Chondrocyte (in vitro differentiated cells): Measurements from ENCODE around the gene FMNL2. TPM values are rescaled to one million over a fixed set of nuclear protein-coding genes. Genes with fewer than 3 reads are reported as not detected.

Experiments used
- DNase-seq: peaks from one replicate; pipeline ENCODE4 v3.0.0; 2021; ENCODE audit warnings: mixed read lengths, low spot score
- H3K27ac Mint-ChIP-seq: one replicate; pipeline ENCODE4 v1.8.0; 2021; ENCODE audit warnings: mild to moderate bottlenecking, moderate library complexity, mixed read lengths; ENCODE audit not compliant: unreplicated experiment
- H3K27me3 Mint-ChIP-seq: 2 replicates; pipeline ENCODE4 v1.8.0; 2021; ENCODE audit warnings: low read depth, mixed read lengths
- H3K36me3 Mint-ChIP-seq: 2 replicates; pipeline ENCODE4 v1.8.0; 2021; ENCODE audit warnings: low read depth, mixed read lengths
- H3K4me1 Mint-ChIP-seq: 2 replicates; pipeline ENCODE4 v1.8.0; 2021; ENCODE audit warnings: low read depth, mild to moderate bottlenecking, mixed read lengths
- H3K4me3 Mint-ChIP-seq: one replicate; pipeline ENCODE4 v1.8.0; 2021; ENCODE audit warnings: mild to moderate bottlenecking, moderate library complexity, mixed read lengths; ENCODE audit not compliant: unreplicated experiment
- H3K9me3 Mint-ChIP-seq: 2 replicates; pipeline ENCODE4 v1.8.0; 2021; ENCODE audit warnings: low read depth, mixed read lengths
- CTCF ChIP-seq: fragments of 200-600 bp; sonication (generic); IDR thresholded peaks from 2 replicates; pipeline ENCODE4 v1.5.0; 2021; ENCODE audit warnings: antibody characterized with exemption, mild to moderate bottlenecking, moderate library complexity
- total RNA-seq: library from RNA; stranded (reverse); gene quantifications from 3 replicates; pipeline ENCODE4 v1.2.1, GENCODE V29; 2021

Gene FMNL2
- total RNA-seq, 1 donor from 2014 or later: 33.9 TPM

GRCh38 chr2:152486737-152487400 is 151.9 kb downstream of the FMNL2 start:
- Mint-ChIP-seq H3K27ac (peak overlapping the region; percentile 76), H3K4me3 (peak overlapping the region; percentile 14), H3K27me3 (no peaks in the 10 kb centered on the region), H3K36me3 (no peaks in the 10 kb centered on the region), H3K4me1 (peaks cover 54% of the 10 kb centered on the region), H3K9me3 (no peaks in the 10 kb centered on the region)
- DNase-seq: no peak
- TF ChIP-seq CTCF: no peak

GRCh38 chr2:152488075-152488474 is 153.1 kb downstream of the FMNL2 start:
- H3K27me3 Mint-ChIP-seq: no peaks in the 10 kb centered on the region
- DNase-seq: no peak
- H3K27ac Mint-ChIP-seq: no peak overlapping the region
- peaks cover 54% of the 10 kb centered on the region for H3K4me1 Mint-ChIP-seq
- no peaks in the 10 kb centered on the region for H3K9me3 Mint-ChIP-seq
- no peak for TF ChIP-seq CTCF
- no peak overlapping the region for H3K4me3 Mint-ChIP-seq
- H3K36me3 Mint-ChIP-seq: no peaks in the 10 kb centered on the region

- no peak for TF ChIP-seq CTCF
- no peaks in the 10 kb centered on the region for H3K9me3 Mint-ChIP-seq
- H3K27me3 Mint-ChIP-seq: no peaks in the 10 kb centered on the region
- DNase-seq: no peak
- no peak overlapping the region for H3K4me3 Mint-ChIP-seq
- H3K36me3 Mint-ChIP-seq: no peaks in the 10 kb centered on the region
- H3K4me1 Mint-ChIP-seq: peaks cover 56% of the 10 kb centered on the region
- H3K27ac Mint-ChIP-seq: no peak overlapping the region
These were observed 154.4 kb downstream of the FMNL2 start for GRCh38 chr2:152489364-152489763.

GRCh38 chr2:152490686-152491455 is 155.9 kb downstream of the FMNL2 start:
- no peaks in the 10 kb centered on the region for H3K36me3 Mint-ChIP-seq
- no peaks in the 10 kb centered on the region for H3K27me3 Mint-ChIP-seq
- no peaks in the 10 kb centered on the region for H3K9me3 Mint-ChIP-seq
- H3K27ac Mint-ChIP-seq: no peak overlapping the region
- H3K4me3 Mint-ChIP-seq: no peak overlapping the region
- peaks cover 52% of the 10 kb centered on the region for H3K4me1 Mint-ChIP-seq
- no peak for DNase-seq
- TF ChIP-seq CTCF: no peak

- DNase-seq: no peak
- no peak for TF ChIP-seq CTCF
- Mint-ChIP-seq H3K27ac (no peak overlapping the region), H3K4me3 (no peak overlapping the region), H3K36me3 (no peaks in the 10 kb centered on the region), H3K9me3 (peaks cover 6% of the 10 kb centered on the region), H3K4me1 (peaks cover 42% of the 10 kb centered on the region), H3K27me3 (no peaks in the 10 kb centered on the region)
These were observed 157.2 kb downstream of the FMNL2 start for GRCh38 chr2:152492131-152492530.
